HepG2 (cell line): ENCODE data around the gene SAMD9L. TPM values are rescaled to one million over a fixed set of nuclear protein-coding genes. Genes with fewer than 3 reads are reported as not detected.

Experiments
- AFF4 ChIP-seq: sonication (generic); formaldehyde crosslinking; IDR thresholded peaks from 2 replicates; pipeline ENCODE4 v1.4.0; 2020; ENCODE audit warnings: missing genetic modification reagents
- ATF6 ChIP-seq: sonication (generic); formaldehyde crosslinking; conservative IDR thresholded peaks from 2 replicates; pipeline ENCODE4 v1.4.0; 2020; ENCODE audit warnings: missing genetic modification reagents
- BORCS8-MEF2B ChIP-seq: sonication (generic); formaldehyde crosslinking; IDR thresholded peaks from 2 replicates; pipeline ENCODE4 v1.8.0; 2022; ENCODE audit warnings: mild to moderate bottlenecking, missing genetic modification reagents
- CEBPZ ChIP-seq: IDR thresholded peaks from 2 replicates; pipeline ENCODE4 v1.6.1; 2012; ENCODE audit warnings: low read length, improper control_type of control experiment
- DR1 ChIP-seq: sonication (generic); formaldehyde crosslinking; IDR thresholded peaks from 2 replicates; pipeline ENCODE4 v1.8.0; 2021; ENCODE audit warnings: mild to moderate bottlenecking, missing genetic modification reagents, inconsistent platforms
- HES4 ChIP-seq: sonication (generic); formaldehyde crosslinking; IDR thresholded peaks from 2 replicates; pipeline ENCODE4 v1.9.0; 2021; ENCODE audit warnings: mild to moderate bottlenecking, missing genetic modification reagents, borderline replicate concordance
- KIAA2018 ChIP-seq: sonication (generic); formaldehyde crosslinking; IDR thresholded peaks from 2 replicates; pipeline ENCODE4 v1.5.0; 2020; ENCODE audit warnings: mild to moderate bottlenecking, missing genetic modification reagents, borderline replicate concordance
- SAP130 ChIP-seq: IDR thresholded peaks from 2 replicates; pipeline ENCODE4 v1.6.1; 2016; ENCODE audit warnings: low read depth
- THAP11 ChIP-seq: IDR thresholded peaks from 2 replicates; pipeline ENCODE4 v1.6.1; 2016; ENCODE audit warnings: missing biosample characterization, missing genetic modification reagents
- ZBTB34 ChIP-seq: sonication (generic); formaldehyde crosslinking; IDR thresholded peaks from 2 replicates; pipeline ENCODE4 v1.8.0; 2022; ENCODE audit warnings: mild to moderate bottlenecking, missing genetic modification reagents
- polyA plus RNA-seq, 8 experiments: library from polyadenylated mRNA; depleted of rRNA in 3 of 8; stranded (reverse) in 7 of 8; unstranded in 1 of 8; fragments of >200 nt; fragmentation: Illumina TruSeq in 4 of 8; extraction: Trizol in 4 of 8; gene quantifications; 2 replicates each; pipeline versions ENCODE4 v1.2.1 to v1.2.3, GENCODE V29; 2011 to 2016; ENCODE audit warnings: low read depth in 4 of 8, missing spikeins in 1 of 8, mixed read lengths in 1 of 8; ENCODE audit not compliant: insufficient read depth in 1 of 8
- total RNA-seq, 5 experiments: library from RNA; depleted of rRNA; stranded (reverse); fragments of >200 nt; fragmentation: Illumina TruSeq; extraction: Trizol; gene quantifications; 2 replicates each; pipeline ENCODE4 v1.2.3, GENCODE V29; 2016; ENCODE audit warnings: low read depth in 1 of 5

The SAMD9L gene
- total and polyA plus RNA-seq, 2 of the 13 experiments (the other 11 are each of a cell fraction or from before 2014, with no cell fraction given), result not detected

- TF ChIP-seq KIAA2018 (CRISPR knock-in tag) (no peak), DR1 (CRISPR knock-in tag) (no peak), BORCS8-MEF2B (CRISPR knock-in tag) (no peak), HES4 (CRISPR knock-in tag) (no peak), THAP11 (CRISPR knock-in tag) (no peak), AFF4 (CRISPR knock-in tag) (no peak), CEBPZ (no peak), ZBTB34 (CRISPR knock-in tag) (no peak), ATF6 (CRISPR knock-in tag) (no peak), SAP130 (CRISPR knock-in tag) (no peak)
These were observed 6.1 kb downstream of the SAMD9L start (continued) for GRCh38 chr7:93142127-93142526.
